T47D (cell line): ENCODE data around the gene ATXN7L3.
"Not testable (repeated sequence)": the region's sequence is repeated elsewhere in the genome, so short reads cannot be mapped to it uniquely, and the experiment has no call there.

Source experiments
- DNase-seq, 2 experiments: peaks; one replicate each; pipeline versions ENCODE4 v3.0.0 to v3.0.0-alpha.2; 2011 to 2012; ENCODE audit warnings: low read depth in 1 of 2, low spot score in 1 of 2
- JUND ChIP-seq: IDR thresholded peaks from 2 replicates; pipeline ENCODE4 v1.6.1; 2012; ENCODE audit warnings: low read depth
- in situ Hi-C: cut with HindIII; loops from 2 replicates; pipeline ENCODE4 v1.10.0; 2016; ENCODE audit warnings: low sequenced_read_pairs, low pct_unique_long_range_greater_than_20kb

The ATXN7L3 gene

GRCh38 chr17:44170499-44171201 lies 29.0 kb downstream of the ATXN7L3 start, which contains the start of gene ASB16:
Gene ASB16 (plus strand): TSS chr17:44170704. CDS start chr17:44170790, 86 bp downstream.
- no peak for TF ChIP-seq JUND
- in situ Hi-C loops, result no loop called here
- no peak for DNase-seq

- DNase-seq, result no peak
- TF ChIP-seq JUND, result no peak
- in situ Hi-C loops, result no loop called here
Measured at GRCh38 chr17:44170135-44170498, 29.6 kb downstream of the ATXN7L3 start.

GRCh38 chr17:44167181-44167861 lies 32.4 kb downstream of the ATXN7L3 start:
- no peak for DNase-seq
- TF ChIP-seq JUND, result no peak
- in situ Hi-C loops, result no loop called here

- in situ Hi-C loops, result no loop called here
- DNase-seq, result no peak
- no peak for TF ChIP-seq JUND
Measured at GRCh38 chr17:44164476-44164875, 35.2 kb downstream of the ATXN7L3 start.

- no peak for DNase-seq
- in situ Hi-C loops, result no loop called here
- no peak for TF ChIP-seq JUND
Measured at GRCh38 chr17:44159519-44160210, 40.0 kb downstream of the ATXN7L3 start.

GRCh38 chr17:44155488-44155887 lies 44.2 kb downstream of the ATXN7L3 start:
- in situ Hi-C loops, result no loop called here
- TF ChIP-seq JUND, result no peak
- DNase-seq, result no peak

GRCh38 chr17:44152875-44153274 lies 46.8 kb downstream of the ATXN7L3 start:
- no peak for TF ChIP-seq JUND
- in situ Hi-C loops, result no loop called here
- no peak for DNase-seq

GRCh38 chr17:44149750-44150329 lies 49.8 kb downstream of the ATXN7L3 start:
- in situ Hi-C loops, result no loop called here
- TF ChIP-seq JUND, result no peak

GRCh38 chr17:44149066-44149465 lies 50.6 kb downstream of the ATXN7L3 start:
- in situ Hi-C loops, DNase-seq: not testable (repeated sequence)

More at GRCh38 chr17:44149750-44150329, 49.8 kb downstream of the ATXN7L3 start:
- DNase-seq, result no peak

GRCh38 chr17:44147812-44148211 lies 51.9 kb downstream of the ATXN7L3 start:
- no peak for TF ChIP-seq JUND
- in situ Hi-C loops, result no loop called here

GRCh38 chr17:44146375-44147346 lies 53.0 kb downstream of the ATXN7L3 start:
- TF ChIP-seq JUND, result no peak
- in situ Hi-C loops, result no loop called here
- DNase-seq, result no peak

More at GRCh38 chr17:44147812-44148211, 51.9 kb downstream of the ATXN7L3 start:
- no peak for DNase-seq
